Prostate gland (tissue), 2 donors: ENCODE data around the gene ZC3H7A. TPM values are rescaled to one million over a fixed set of nuclear protein-coding genes. Genes with fewer than 3 reads are reported as not detected.
A peak's percentile ranks its signal among the peaks of the same experiment; 100 is the strongest.

Source experiments
- DNase-seq: peaks from one replicate; pipeline ENCODE4 v3.0.0-alpha.2; 2019; ENCODE audit warnings: low spot score
- H3K27ac ChIP-seq, 2 donors: fragments of 200-600 bp; sonication (generic); 2 replicates each; pipeline ENCODE4 v1.5.1; 2017 to 2019
- H3K27me3 ChIP-seq: fragments of 200-600 bp; sonication (generic); replicated peaks from 2 replicates; pipeline ENCODE4 v1.5.1; 2019; ENCODE audit not compliant: insufficient read depth
- H3K36me3 ChIP-seq, 2 donors: fragments of 200-600 bp; sonication (generic); 1 replicate in 1 of 2; 2 replicates in 1 of 2; pipeline versions ENCODE4 v1.5.1 to v1.8.1; 2017 to 2019
- H3K4me1 ChIP-seq: fragments of 200-600 bp; sonication (generic); replicated peaks from 2 replicates; pipeline ENCODE4 v1.5.1; 2019
- H3K4me3 ChIP-seq, 2 donors: fragments of 200-600 bp; sonication (generic); 2 replicates each; pipeline ENCODE4 v1.5.1; 2017 to 2019
- H3K9me3 ChIP-seq: fragments of 200-600 bp; sonication (generic); 2 replicates; pipeline ENCODE4 v1.5.1; 2017
- CTCF ChIP-seq, 4 experiments: fragments of 200-600 bp in 2 of 4; fragments of 450-650 bp in 2 of 4; sonication (generic) in 2 of 4; IDR thresholded peaks; 1 replicate in 3 of 4; 2 replicates in 1 of 4; pipeline ENCODE4 v1.5.1; 2016 to 2019; ENCODE audit warnings: antibody characterized with exemption in 4 of 4, mild to moderate bottlenecking in 2 of 4, moderate library complexity in 2 of 4
- POLR2A ChIP-seq: fragments of 450-650 bp; IDR thresholded peaks from one replicate; pipeline ENCODE4 v1.6.1; 2016; ENCODE audit warnings: antibody characterized with exemption, mild to moderate bottlenecking
- POLR2AphosphoS5 ChIP-seq: sonication (generic); formaldehyde crosslinking; IDR thresholded peaks from one replicate; pipeline ENCODE4 v1.6.1; 2017; ENCODE audit warnings: antibody characterized with exemption
- WGBS: methylation state at CpG from one replicate; pipeline ENCODE4 v1.1.5; 2018; 5-methylcytosine and 5-hydroxymethylcytosine counted together
- intact Hi-C: fragments of 100-400 bp; cut with DNase I; formaldehyde crosslinking; loops from one replicate; pipeline ENCODE4 v1.14.2; 2022
- total RNA-seq, 2 donors: library from RNA; depleted of rRNA; stranded (reverse); fragments of >200 nt; gene quantifications; one replicate each; pipeline ENCODE4 v1.1.0, GENCODE V29; 2016

Gene ZC3H7A
- total RNA-seq, 2 donors from 2014 or later = 48.9 to 56.4 TPM

- no peak for TF ChIP-seq CTCF (IDR thresholded peaks at IDR 0.05)
- TF ChIP-seq POLR2AphosphoS5 = no peak
- DNase-seq = no peak
- peak overlapping the region; percentile 81 to 84 for H3K27ac ChIP-seq
- intact Hi-C loops = loop anchor here (5.0 kb wide), 1 partner anchor 42 kb away; the partner anchor contains the start of gene TXNDC11
- no peak overlapping the region for H3K4me3 ChIP-seq
- peaks cover 12% of the 10 kb centered on the region for H3K4me1 ChIP-seq
- H3K36me3 ChIP-seq = no peaks in the 10 kb centered on the region
- no peaks in the 10 kb centered on the region for H3K9me3 ChIP-seq
- no peaks in the 10 kb centered on the region for H3K27me3 ChIP-seq
These were observed 13.1 kb downstream of the ZC3H7A start for GRCh38 chr16:11784038-11784369.

- no peak for DNase-seq
- 5% methylated on average over 5 of the region's 5 CpGs for WGBS
- Histone ChIP-seq H3K36me3 (no peaks in the 10 kb centered on the region), H3K27ac (peak overlapping the region; percentile 81 to 84), H3K4me3 (no peak overlapping the region), H3K4me1 (peaks cover 12% of the 10 kb centered on the region), H3K27me3 (no peaks in the 10 kb centered on the region), H3K9me3 (no peaks in the 10 kb centered on the region)
- TF ChIP-seq POLR2A = no peak
- TF ChIP-seq CTCF (IDR thresholded peaks at IDR 0.05) = no peak
- no peak for TF ChIP-seq POLR2AphosphoS5
- intact Hi-C loops = loop anchor here (5.0 kb wide), 1 partner anchor 41 kb away; the partner anchor contains the start of gene TXNDC11
These were observed 13.6 kb downstream of the ZC3H7A start for GRCh38 chr16:11783319-11784037.

- Histone ChIP-seq H3K4me3 (no peak overlapping the region), H3K36me3 (peaks cover 0 to 7% of the 10 kb centered on the region in 2 donors), H3K27me3 (no peaks in the 10 kb centered on the region), H3K27ac (peak overlapping the region; percentile 81 to 84), H3K4me1 (peaks cover 12% of the 10 kb centered on the region), H3K9me3 (no peaks in the 10 kb centered on the region)
- peak; percentile 43 for DNase-seq
- no peak for TF ChIP-seq CTCF (IDR thresholded peaks at IDR 0.05)
- peak; percentile 5 for TF ChIP-seq POLR2AphosphoS5
- 19% methylated on average over 5 of the region's 5 CpGs for WGBS
- intact Hi-C loops = loop anchor here (5.0 kb wide), 1 partner anchor 39 kb away; the partner anchor contains the start of gene TXNDC11
These were observed 15.3 kb downstream of the ZC3H7A start for GRCh38 chr16:11781773-11782172.

- no peaks in the 10 kb centered on the region for H3K27me3 ChIP-seq
- H3K36me3 ChIP-seq = peaks cover 0 to 7% of the 10 kb centered on the region in 2 donors
- intact Hi-C loops = loop anchor here (5.0 kb wide), 1 partner anchor 39 kb away; the partner anchor contains the start of gene TXNDC11
- peaks cover 12% of the 10 kb centered on the region for H3K4me1 ChIP-seq
- no peak overlapping the region for H3K4me3 ChIP-seq
- H3K27ac ChIP-seq = peak overlapping the region; percentile 81 to 84
- no peak for DNase-seq
- H3K9me3 ChIP-seq = no peaks in the 10 kb centered on the region
- no peak for TF ChIP-seq POLR2A
- no peak for TF ChIP-seq CTCF (IDR thresholded peaks at IDR 0.05)
- no peak for TF ChIP-seq POLR2AphosphoS5
- 59% methylated on average over 4 of the region's 4 CpGs for WGBS
These were observed 15.9 kb downstream of the ZC3H7A start for GRCh38 chr16:11780991-11781680.
